Measurements from ENCODE around the gene TXNRD2.

DNA sequence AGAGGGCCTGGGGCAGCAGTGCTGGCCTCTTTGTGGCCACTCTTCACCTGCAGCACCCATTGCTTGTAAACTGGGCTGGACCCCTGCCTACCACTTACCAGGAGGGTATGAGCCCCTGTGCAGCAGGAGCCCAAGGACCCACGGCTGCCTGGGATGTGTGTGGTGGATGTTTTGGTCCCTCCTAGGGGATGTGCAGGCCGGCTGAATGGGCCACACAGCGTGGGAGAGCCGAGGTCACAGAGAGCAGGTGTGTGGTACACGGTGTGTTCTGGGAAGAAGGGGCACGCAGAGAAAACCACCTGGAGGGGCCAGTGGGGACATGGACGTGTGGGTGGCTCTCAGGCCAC, 67.7 kb downstream of the TXNRD2 start:
- TF ChIP-seq, protein P1, sequence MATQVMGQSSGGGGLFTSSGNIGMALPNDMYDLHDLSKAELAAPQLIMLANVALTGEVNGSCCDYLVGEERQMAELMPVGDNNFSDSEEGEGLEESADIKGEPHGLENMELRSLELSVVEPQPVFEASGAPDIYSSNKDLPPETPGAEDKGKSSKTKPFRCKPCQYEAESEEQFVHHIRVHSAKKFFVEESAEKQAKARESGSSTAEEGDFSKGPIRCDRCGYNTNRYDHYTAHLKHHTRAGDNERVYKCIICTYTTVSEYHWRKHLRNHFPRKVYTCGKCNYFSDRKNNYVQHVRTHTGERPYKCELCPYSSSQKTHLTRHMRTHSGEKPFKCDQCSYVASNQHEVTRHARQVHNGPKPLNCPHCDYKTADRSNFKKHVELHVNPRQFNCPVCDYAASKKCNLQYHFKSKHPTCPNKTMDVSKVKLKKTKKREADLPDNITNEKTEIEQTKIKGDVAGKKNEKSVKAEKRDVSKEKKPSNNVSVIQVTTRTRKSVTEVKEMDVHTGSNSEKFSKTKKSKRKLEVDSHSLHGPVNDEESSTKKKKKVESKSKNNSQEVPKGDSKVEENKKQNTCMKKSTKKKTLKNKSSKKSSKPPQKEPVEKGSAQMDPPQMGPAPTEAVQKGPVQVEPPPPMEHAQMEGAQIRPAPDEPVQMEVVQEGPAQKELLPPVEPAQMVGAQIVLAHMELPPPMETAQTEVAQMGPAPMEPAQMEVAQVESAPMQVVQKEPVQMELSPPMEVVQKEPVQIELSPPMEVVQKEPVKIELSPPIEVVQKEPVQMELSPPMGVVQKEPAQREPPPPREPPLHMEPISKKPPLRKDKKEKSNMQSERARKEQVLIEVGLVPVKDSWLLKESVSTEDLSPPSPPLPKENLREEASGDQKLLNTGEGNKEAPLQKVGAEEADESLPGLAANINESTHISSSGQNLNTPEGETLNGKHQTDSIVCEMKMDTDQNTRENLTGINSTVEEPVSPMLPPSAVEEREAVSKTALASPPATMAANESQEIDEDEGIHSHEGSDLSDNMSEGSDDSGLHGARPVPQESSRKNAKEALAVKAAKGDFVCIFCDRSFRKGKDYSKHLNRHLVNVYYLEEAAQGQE (IDR thresholded peaks at IDR 0.05; ENCODE audit: insufficient read depth in 1 of 2, low read depth in 2 of 2, low read length in 1 of 2): no peak
- TF ChIP-seq, protein P2, sequence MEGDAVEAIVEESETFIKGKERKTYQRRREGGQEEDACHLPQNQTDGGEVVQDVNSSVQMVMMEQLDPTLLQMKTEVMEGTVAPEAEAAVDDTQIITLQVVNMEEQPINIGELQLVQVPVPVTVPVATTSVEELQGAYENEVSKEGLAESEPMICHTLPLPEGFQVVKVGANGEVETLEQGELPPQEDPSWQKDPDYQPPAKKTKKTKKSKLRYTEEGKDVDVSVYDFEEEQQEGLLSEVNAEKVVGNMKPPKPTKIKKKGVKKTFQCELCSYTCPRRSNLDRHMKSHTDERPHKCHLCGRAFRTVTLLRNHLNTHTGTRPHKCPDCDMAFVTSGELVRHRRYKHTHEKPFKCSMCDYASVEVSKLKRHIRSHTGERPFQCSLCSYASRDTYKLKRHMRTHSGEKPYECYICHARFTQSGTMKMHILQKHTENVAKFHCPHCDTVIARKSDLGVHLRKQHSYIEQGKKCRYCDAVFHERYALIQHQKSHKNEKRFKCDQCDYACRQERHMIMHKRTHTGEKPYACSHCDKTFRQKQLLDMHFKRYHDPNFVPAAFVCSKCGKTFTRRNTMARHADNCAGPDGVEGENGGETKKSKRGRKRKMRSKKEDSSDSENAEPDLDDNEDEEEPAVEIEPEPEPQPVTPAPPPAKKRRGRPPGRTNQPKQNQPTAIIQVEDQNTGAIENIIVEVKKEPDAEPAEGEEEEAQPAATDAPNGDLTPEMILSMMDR (IDR thresholded peaks at IDR 0.05): no peak
- TF ChIP-seq POLR2AphosphoS5 (IDR thresholded peaks at IDR 0.05; ENCODE audit: low read depth, low read length): no peak

Measured in Panc1 (cell line).